ENCODE results near the gene TCERG1L.
"Not testable (repeated sequence)": the region's sequence is repeated elsewhere in the genome, so short reads cannot be mapped to it uniquely, and the experiment has no call there.

TCERG1L gene

DNA sequence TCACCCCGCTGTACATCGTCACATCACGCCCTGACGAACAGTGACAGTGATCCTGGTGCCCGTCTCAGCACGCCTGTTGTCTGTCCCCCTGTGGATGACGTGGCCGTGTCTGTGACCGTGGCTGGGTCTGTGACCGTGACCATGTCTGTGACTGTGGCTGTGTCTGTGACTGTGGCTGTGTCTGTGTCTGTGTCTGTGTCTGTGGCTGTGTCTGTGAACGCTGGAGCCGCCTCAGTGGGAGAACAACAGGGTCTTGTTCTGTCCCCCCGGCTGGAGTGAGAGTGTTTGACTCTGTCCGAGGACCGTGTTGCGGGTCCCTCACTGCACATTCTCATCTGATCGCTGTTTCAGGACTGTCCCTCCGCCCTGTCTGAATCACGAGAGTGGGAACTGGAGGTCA, 202.2 kb downstream of the TCERG1L start:
- DNase-seq (ENCODE audit: low read depth in 2 of 2): no peak

DNA sequence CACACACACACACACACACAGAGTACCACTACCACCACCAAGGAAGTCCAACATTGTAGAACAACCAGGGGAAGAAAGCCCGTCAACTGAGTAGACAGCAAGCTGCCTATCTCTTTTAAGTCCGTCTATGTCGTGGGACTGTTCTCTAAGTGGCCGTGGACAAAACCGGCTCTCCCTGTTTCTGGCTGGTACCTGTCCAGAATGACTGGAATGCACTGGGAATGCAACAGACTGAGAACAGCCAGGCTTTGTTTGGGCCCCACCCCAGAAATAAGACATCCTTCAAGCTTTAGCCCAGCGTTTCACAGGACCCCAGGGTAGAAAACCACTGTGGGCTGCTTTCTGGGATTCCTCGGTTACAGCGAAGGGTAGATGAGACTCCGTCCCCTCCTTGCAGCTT, 203.6 kb downstream of the TCERG1L start:
- DNase-seq (ENCODE audit: low read depth in 2 of 2): no peak

DNA sequence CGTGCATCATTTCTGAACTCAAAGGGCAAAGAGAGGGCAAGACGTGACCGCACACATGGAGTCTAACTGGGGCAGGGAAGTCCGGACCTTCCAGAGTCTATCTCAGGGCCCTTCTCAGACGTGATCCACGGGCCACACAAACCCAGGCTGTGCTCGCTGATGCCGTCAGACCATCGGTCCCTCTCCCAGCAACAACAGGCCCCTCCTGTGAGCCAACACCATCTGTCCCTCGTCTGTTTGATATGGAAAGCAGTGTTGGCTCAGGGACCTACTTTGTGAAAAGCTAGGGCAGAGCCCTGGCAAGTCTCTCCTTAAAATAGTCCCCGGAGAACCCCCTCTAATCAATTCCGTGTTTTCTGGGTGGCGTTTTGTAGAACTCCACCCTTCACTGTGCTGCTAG, 208.8 kb downstream of the TCERG1L start:
- DNase-seq (ENCODE audit: low read depth in 2 of 2): no peak

DNA sequence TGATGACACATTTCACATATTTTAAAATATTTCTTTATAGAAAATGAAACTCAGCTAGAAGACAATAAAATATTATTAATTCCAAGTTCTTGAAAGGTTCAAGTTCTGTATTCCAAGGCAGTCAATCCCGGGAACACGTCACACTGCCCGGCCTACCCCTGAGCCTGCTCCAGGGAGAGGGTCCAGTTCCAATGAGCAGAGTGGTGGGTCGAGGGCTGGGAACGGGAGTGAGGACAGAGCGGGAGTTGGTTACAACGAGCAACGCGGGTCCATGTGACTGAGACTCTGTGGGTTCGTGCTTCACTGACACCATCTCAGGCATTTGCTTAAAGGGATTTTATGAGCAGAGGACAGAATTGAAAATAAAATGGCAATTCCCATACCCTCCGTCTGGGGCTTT, 209.4 kb downstream of the TCERG1L start:
- no peak for DNase-seq (ENCODE audit: low read depth in 2 of 2)

- DNase-seq (ENCODE audit: low read depth in 2 of 2): not testable (repeated sequence)
These were observed 210.8 kb downstream of the TCERG1L start for GRCh38 chr10:131100418-131101410.

GRCh38 chr10:131099028-131099726, 212.3 kb downstream of the TCERG1L start:
- DNase-seq (ENCODE audit: low read depth in 2 of 2): no peak

DNA sequence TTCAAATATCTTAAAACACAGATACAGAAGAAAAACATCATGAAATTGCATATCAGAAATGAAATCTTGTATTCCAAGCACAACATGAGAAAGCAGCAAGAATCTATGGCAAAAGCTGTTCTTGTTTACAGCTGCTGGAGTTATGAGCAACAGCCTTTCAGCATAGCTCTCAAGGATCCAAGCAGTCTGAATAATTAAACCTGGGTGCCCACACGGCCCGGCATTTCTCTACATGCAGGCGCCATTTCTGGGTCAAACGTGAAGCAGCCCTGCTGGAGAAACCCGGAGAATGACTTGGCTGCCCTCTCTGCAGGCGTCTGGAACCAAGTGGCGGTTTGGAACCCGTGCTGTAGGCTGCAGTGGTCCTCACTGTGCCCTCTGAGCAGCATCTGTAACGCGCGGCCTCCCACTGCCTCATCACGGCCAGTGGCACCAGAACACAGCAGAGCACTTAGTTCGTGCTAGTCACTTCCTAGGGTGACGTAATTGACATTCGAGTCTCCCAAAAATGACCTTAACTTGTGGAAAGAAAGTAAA, 213.0 kb downstream of the TCERG1L start:
- no peak for DNase-seq (ENCODE audit: low read depth in 2 of 2)

DNA sequence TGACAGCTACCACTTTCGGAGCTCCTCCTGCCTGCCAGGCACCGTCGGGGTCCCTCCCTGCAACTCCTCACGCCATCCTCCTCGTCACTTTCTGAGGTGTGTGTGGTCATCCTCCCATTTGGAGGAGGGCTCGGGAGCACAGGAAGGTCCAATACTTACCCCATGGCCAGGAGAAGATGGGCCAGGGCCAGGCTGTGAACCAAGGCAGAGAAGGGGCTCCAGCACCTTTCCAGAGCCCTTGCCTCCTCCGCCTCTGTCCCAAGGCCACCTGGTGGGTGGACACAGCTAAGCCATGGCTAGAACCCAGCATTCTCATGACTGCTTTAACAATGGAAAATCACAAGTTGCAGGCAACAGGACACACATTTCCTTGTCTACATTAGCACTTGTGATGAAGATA, 215.5 kb downstream of the TCERG1L start:
- no peak for DNase-seq (ENCODE audit: low read depth in 2 of 2)

- DNase-seq (ENCODE audit: low read depth in 2 of 2): no peak
These were observed 216.3 kb downstream of the TCERG1L start for GRCh38 chr10:131095313-131095580.

GRCh38 chr10:131094527-131095312, 216.8 kb downstream of the TCERG1L start:
- no peak for DNase-seq (ENCODE audit: low read depth in 2 of 2)

DNA sequence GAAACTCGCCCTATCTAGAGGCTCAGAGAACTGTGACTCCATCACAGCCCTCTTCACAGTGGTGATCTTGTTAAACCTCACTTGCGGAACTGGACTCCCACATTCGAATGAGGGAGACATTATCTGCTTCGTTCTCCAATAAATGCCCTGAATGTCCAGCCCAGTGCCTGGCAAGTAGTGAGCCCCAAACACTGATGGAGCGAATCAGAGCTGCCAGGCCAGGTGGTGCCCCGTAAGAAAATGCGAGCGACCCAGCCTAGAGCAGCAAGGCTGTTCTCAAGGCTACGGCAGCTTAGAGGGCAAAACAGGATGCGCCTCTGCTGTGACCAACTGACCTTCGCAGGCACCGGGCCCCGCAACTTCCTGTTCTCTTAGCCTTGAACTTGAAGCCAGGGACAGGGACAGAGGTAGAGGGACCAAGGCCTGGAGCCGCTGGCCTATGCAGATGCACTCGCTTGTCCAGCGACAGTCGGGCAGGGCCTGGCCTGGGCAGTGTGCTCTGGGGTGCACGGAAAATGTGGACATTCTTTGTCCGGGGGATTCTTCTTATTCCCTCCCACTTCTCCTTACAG, 217.6 kb downstream of the TCERG1L start:
- DNase-seq (ENCODE audit: low read depth in 2 of 2): no peak

GRCh38 chr10:131093346-131093745, 218.2 kb downstream of the TCERG1L start:
- DNase-seq (ENCODE audit: low read depth in 2 of 2): no peak

- DNase-seq (ENCODE audit: low read depth in 2 of 2): no peak
These were observed 218.6 kb downstream of the TCERG1L start for GRCh38 chr10:131092876-131093275.

GRCh38 chr10:131092386-131092785, 219.1 kb downstream of the TCERG1L start:
- DNase-seq (ENCODE audit: low read depth in 2 of 2): no peak

DNA sequence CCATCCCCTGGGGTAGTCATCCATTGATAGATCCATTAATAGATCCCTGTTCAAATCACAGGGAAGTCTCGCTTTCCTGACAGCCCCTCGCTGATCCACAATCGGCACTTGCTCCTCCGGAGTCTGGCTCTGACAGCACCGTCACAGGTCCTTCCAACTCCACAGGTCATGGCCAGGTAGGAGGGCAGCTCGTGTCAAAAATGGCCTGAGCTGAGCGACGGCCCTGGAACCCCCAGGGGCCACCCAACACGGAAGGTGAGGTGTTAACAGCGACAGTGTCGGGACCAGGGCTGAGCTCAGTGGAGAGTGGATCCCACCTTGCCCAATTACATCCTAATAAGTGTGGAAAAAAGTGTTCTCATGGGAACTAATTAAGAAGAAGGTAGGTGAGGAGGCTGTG, 219.8 kb downstream of the TCERG1L start:
- no peak for DNase-seq (ENCODE audit: low read depth in 2 of 2)

- DNase-seq (ENCODE audit: low read depth in 2 of 2): no peak
These were observed 220.5 kb downstream of the TCERG1L start for GRCh38 chr10:131090761-131091661.

DNA sequence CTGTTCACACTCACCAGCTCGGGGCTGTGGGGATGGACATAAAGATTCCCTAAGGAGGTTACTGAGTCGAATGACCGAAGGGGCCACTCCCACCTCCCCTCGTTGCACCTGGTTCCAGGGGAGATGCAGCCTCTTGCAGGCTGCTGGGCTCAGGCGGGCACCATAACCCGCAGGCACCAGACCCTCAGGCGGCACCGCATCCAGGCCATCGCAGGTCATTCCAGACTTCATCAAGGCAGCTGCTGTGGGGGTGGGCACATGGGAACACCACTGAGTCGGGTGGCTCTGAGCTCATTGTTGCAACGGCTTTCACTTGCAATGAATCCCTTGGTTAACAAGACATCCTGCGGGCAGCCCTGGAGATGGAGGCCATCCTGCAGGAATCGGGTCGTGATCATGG, 221.7 kb downstream of the TCERG1L start:
- no peak for DNase-seq (ENCODE audit: low read depth in 2 of 2)

- no peak for DNase-seq (ENCODE audit: low read depth in 2 of 2)
These were observed 222.4 kb downstream of the TCERG1L start for GRCh38 chr10:131089150-131089549.

- no peak for DNase-seq (ENCODE audit: low read depth in 2 of 2)
These were observed 222.9 kb downstream of the TCERG1L start for GRCh38 chr10:131088619-131089018.

DNA sequence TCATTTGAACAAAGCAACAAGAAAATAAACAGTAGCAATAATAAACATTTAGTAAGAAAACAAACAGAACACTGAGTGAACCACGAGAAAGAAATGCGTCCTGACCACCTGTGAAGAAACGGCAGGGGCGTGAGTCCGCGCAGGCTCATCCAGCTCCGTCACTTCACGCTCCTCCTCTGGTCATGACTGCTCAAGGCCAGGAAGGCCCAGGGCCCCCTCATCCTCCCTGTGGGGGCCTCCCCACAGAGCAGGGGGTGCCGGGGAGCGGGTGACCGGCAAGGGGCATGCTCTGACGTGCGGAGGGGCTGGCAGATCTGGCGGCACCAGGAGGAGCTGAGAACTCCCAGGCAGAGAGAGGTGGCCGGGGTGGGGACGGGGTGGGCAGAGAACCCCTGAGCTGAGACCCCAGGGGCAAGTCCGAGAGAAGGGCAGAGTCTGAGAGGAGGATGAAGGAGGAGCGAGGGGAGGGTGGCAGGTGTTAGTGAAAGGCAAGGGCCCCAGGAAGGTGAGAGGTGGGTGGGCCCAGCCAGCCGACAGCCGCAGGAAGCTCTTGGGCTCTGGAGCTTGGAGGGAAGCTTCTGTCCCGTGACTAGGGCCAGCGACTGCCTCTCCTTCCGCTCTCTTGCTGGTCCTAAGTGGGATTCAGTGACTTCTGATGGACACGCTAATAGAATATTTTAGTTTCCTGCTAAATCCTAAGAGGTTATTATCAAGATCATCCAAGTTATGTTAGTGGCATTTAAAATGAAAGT, 223.9 kb downstream of the TCERG1L start:
- DNase-seq (ENCODE audit: low read depth in 2 of 2): no peak
